ENCODE data around the gene KIDINS220.

The KIDINS220 gene

DNA sequence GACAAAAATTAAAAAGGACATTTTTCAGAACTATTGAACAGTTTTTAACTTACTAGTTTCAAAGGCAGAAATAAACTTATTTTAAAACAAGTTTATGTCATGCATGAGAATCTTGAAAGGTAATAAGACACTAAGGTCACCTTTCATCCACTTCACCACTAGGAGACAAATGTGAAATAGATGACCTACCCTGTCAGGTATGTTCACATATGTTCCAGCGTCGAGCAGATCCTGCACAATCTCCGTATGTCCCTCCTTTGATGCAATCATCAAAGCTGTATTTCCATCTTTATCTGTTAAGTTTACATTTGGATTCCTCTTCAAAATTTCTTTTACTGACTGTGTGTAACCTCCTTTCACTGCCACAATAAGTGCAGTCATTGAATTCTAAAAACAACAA lies 34.7 kb downstream of the KIDINS220 start:
- DNase-seq = no peak

DNA sequence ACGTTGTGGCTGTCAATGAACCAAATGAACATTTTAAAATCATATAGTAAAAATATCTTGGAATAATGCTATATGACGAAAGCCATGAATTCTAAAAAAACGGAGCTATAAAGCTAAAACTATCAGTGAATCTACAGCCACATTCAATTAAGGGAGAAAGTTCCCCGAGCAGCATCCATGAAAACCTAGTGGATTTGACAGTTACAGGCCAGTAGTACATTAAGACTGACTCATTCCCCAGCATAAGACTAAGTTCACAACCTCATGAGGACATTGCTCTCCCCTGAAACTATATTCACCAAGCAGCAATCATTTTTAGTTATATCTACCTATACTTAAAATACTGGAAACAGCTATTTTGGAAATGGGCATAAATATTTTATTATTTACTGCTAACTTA lies 36.6 kb downstream of the KIDINS220 start:
- DNase-seq = no peak

DNA sequence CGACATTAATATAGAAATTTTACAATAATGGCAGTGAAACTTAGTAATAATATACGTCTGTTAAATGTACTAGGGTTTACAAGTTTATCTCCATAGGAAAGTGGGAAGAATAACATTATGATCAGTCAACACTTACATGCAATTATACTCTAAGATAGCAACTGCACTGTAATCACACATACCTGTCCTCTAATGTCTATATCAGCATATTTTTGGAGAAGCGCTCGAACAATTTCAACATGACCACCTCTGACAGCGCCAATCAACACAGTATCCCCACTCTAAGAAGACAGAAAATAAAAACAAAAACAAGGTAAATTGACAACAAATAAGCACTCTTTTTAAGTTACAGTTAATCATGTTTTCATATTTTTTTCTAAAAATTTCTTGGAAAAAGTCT lies 37.2 kb downstream of the KIDINS220 start:
- DNase-seq = no peak

DNA sequence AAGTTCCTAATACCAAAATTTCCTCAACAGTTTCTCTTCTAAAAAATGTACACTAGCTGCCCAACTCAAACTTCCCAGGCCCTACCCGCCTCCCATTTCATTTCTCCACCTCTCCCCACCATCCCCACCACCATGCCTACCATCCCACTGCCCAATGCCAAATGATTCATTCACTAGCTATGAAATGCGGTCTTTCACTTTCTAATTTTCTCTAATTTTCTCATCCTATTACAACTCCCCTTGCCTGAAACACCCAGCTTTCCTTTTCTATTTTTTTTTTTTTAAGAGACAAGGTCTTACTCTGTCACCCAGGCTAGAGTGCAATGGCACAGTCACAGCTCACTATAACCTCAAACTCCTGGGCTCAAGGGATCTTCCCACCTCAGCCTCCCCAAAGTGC lies 38.4 kb downstream of the KIDINS220 start:
- no peak for DNase-seq

- no peak for DNase-seq
Measured at GRCh38 chr2:8798393-8798792, 39.0 kb downstream of the KIDINS220 start.

DNA sequence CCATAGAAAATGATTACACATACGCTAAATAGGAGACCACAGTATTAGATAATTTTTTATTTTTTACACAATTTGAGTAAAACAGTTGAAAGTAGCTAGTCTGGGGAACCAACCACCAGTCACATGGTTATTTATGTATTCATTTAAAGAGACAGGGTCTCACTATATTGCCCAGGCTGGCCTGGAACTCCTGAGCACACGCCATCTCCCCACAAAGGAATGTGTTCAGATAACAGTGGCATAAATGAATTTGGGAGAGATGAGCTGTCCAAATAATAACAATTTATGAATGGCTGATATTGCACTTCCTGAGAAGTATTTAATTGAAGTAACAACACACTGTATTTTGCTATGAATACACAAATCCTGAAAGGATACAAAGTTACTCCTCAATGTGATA lies 39.7 kb downstream of the KIDINS220 start:
- DNase-seq = no peak

DNA sequence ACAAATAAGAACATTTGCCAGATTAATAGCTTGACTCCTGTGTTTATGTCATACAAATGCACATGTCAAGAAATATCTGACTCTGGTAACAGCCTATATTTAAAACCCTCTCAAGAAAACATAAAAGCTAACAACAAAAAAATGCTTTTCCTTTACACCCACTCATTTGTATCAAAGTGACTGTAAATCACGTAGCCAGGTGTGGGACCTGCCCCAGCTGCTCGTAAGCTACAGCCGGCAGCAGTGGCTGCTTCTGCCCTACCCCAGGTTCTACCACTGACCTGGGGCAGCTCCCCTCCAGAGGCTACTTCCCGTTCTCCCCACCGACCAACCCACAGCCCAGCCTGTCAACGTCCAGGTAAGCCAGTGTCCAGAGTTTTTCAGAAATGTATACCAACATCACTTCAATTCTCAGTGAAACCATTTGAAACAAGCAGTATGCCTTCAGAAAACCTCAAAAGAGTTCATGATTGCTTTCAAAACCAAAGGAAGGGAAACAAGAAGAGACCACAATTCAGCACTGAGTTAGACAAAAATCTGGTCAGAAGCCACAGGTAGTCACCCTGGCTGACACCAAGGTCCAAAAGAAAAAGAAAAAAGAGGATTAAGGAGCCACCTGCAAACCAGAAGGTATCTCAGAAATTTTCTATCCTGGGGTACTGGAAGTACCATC lies 40.4 kb downstream of the KIDINS220 start:
- no peak for DNase-seq

- DNase-seq = no peak
Measured at GRCh38 chr2:8796315-8796848, 41.0 kb downstream of the KIDINS220 start.

DNA sequence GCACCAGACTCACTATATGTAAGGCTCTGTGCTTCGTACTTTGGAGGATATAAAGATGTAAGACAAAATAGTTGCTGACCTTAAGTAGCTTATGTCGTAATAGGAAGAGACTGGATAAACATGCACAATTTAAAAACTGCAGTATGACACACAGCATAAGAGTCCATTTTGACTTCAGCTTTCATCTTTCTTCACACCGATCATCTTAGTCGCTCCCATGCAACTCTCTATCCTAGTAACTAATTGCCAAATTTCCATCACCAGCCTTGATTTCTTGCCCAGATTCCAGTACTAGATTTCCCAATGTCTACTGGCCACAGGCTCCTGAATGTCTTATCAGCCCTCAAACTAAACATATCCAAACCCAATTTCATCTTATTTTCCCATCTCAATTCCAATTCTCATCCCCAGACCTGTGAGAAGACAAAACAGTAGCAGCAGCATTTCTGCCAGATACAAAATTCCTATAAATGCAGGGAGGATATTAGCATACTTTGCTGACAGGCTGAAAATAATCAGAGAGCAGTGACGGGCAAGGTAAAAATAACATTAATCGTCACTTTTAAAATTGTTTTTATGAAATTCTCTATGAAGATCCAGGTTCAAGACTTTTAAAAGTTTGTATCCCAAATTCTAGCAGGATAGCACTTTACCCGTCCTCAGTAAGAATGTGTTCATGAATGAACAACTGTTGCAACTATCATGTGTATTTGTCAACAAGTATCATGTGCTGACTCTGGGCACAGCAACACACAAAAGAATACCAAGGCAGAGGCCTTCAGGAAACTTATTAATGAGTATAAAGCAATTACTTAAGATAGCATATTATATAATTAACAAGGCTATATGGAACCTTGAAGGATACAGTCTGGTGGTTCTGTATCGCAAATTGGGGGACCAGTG lies 42.2 kb downstream of the KIDINS220 start:
- DNase-seq = no peak

GRCh38 chr2:8790739-8791162 lies 46.7 kb downstream of the KIDINS220 start:
- no peak for DNase-seq

DNA sequence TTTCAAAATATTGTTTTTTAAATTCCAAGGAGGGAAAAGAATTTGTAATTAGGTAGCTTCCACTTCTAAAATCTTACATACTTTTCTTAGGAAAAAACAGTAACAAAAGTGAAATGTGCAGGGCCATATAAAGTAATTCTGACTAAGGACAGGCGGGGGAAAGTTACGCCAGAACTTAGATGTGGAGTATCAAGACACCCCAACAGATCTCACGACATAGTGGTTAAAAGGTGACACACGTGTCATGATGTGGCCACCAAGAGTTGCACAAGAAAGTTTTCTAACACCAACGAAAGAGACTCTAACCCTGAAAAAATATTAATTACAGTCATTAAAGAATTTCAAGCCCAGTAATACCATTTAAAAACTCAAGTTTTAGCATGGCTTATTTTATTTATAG lies 51.0 kb downstream of the KIDINS220 start:
- no peak for DNase-seq

GRCh38 chr2:8779795-8780671 lies 57.4 kb downstream of the KIDINS220 start:
- DNase-seq = no peak

DNA sequence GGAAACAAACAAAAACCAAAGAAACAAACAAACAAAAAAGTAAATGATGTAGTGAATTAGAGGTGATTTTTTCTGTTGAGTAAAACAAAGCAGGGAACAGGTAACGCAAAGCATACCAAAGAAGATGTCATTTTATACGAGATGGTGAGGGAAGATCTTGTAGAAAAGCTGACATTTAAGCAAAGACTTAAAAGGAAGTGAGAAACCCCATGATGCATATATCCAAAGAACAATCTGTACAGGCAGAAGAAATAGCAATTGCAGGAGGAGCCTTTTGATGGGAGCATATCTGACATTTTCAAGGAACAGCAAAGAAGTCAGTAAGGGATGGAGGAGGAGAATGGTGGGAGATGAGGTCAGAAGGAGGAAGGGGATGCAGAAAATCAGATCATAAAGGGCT lies 63.0 kb downstream of the KIDINS220 start:
- DNase-seq = no peak

DNA sequence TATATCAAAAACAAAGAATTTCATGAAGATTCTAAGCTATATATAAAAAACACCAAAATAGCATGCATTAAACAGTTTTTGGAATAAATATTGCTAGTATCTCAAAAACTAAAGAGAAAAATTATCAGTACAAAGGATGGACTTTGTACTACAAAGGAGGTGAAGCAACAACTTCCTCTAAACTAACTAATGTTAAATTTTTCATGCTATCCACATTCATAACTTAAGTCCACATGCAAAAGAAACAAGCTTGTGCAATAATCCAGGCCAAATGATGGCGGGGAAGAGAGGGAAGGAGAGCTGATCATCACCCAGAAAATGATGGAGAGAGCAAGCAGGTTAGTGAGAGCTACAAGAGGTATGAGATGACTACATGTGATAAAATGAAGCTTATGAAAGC lies 70.1 kb downstream of the KIDINS220 start:
- DNase-seq = no peak

DNA sequence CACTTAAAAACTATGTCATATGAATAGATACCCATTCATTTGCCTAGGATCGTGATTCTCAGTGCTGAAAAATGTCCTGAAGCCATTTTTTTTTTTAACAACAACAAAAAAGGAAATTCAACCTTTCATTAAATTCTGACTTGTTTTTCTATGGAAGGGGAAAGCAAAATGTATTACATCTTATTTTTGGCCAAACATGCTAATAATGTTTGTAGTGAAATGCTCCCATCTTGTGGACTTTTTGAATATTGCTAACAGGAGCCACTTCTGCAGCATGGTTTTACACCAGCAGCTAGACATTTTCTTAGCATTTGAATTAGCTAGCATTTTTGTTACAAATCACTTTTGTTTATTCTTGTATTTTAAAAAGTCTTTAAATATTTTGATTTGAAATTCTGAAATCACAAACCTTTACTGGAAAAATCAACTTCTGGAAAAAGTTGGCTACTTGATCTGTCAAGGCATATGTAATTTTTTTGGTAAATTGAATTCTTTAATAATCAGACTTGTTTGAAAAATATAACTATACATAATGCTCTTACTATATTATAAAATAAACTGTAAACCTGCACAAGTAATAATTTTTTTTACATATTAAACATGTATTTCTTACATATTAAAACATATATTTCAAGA lies 75.8 kb downstream of the KIDINS220 start:
- no peak for DNase-seq

DNA sequence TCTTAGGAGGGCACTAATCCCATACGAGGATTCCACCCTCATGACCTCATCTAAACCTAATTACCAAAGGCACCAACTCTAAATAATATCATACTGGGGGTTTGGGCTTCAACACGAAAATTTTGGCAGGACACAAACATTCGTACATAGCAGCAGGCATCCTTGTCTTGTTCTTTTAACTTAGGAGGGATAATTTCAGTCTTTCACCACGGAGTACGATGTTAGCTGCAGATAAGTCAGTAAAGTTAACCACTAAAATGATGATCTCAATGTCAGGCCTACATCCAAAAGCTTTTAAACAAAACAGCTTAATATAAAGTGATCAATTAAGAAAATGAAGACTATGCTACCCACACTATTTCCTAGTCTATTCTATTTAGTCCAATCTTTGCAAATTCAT lies 80.7 kb downstream of the KIDINS220 start:
- no peak for DNase-seq

- no peak for DNase-seq
Measured at GRCh38 chr2:8756230-8756629, 81.2 kb downstream of the KIDINS220 start.

- no peak for DNase-seq
Measured at GRCh38 chr2:8754106-8754776, 83.2 kb downstream of the KIDINS220 start.

GRCh38 chr2:8753609-8754008 lies 83.8 kb downstream of the KIDINS220 start:
- DNase-seq = no peak

- no peak for DNase-seq
Measured at GRCh38 chr2:8752385-8752784, 85.0 kb downstream of the KIDINS220 start.

DNA sequence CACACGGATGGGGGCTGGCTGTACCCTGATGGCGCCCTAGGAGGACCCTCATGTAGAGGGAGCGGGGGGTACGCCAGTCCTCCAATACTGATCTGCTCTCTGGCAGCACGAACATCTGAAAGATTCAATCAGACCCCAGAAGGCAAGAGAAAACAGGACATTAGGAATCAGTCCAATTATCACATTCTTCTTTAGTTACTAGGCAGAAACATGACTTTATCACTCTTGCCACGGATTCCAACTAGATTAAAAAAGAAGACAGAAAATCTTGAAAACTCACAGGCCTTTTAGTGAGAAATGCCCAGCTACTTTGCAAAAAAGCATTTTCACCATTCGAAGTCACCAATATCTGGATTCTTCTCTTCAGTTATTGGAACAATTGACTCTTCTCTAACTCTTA lies 87.2 kb downstream of the KIDINS220 start:
- no peak for DNase-seq

GRCh38 chr2:8743261-8743660 lies 94.2 kb downstream of the KIDINS220 start:
- no peak for DNase-seq
